HCT116 (cell line): ENCODE measurements around the gene DCBLD2. TPM values are rescaled to one million over a fixed set of nuclear protein-coding genes. Genes with fewer than 3 reads are reported as not detected.

Source experiments
- ATAC-seq: fragments of 200-7000 bp; cut with Tn5 transposase; 2 replicates; pipeline ENCODE4 v1.9.1; 2020; ENCODE audit warnings: mild to moderate bottlenecking, moderate library complexity
- BruUV-seq: library from RNA; stranded (reverse); fragments of 400-500 nt; replicated peaks from 2 replicates; lab custom pipeline; 2021; lab: Mats Ljungman, UMichigan
- CTCF ChIA-PET: fragments of 300-600 bp; sonication (Branson Sonifier 250); formaldehyde crosslinking; loops from one replicate; lab custom pipeline; 2021; ENCODE audit warnings: antibody characterized with exemption; lab: Charles Lee
- POLR2A ChIA-PET: fragments of 300-600, 350-600 bp; sonication (Branson Sonifier 250); formaldehyde crosslinking; loops from one replicate; lab custom pipeline; 2021; ENCODE audit warnings: antibody characterized with exemption; lab: Charles Lee
- RAD21 ChIA-PET, 2 experiments: fragments of 300-600 bp; sonication (Branson Sonifier 250); formaldehyde crosslinking; loops; one replicate each; lab custom pipeline; 2023; ENCODE audit warnings: low total read pairs in 2 of 2; ENCODE audit not compliant: uncharacterized antibody in 2 of 2, unreplicated experiment in 2 of 2, low non-redundant PET in 1 of 2; lab: Charles Lee
- DNase-seq: peaks from one replicate; pipeline ENCODE4 v3.0.0-alpha.2; 2010; ENCODE audit warnings: low read depth, low spot score
- H2AFZ ChIP-seq: fragments of 200-600 bp; shearing (Covaris generic), sonication (generic); 2 replicates; pipeline ENCODE4 v1.6.1; 2017; ENCODE audit warnings: low read depth, mixed run types, mixed read lengths, antibody characterized with exemption, low read length; ENCODE audit not compliant: poor library complexity, severe bottlenecking
- H3K27ac ChIP-seq: 2 replicates; pipeline ENCODE4 v1.5.1; 2012; ENCODE audit warnings: low read depth, low read length
- H3K27me3 ChIP-seq: fragments of 200-600 bp; sonication (generic); 2 replicates; pipeline ENCODE4 v1.6.1; 2016; ENCODE audit warnings: mixed run types, low read length, mixed read lengths; ENCODE audit not compliant: insufficient read depth
- H3K36me3 ChIP-seq, 2 experiments: fragments of 200-500 bp in 1 of 2; fragments of 200-600 bp in 1 of 2; sonication (Bioruptor generic) in 1 of 2; sonication (generic) in 1 of 2; 2 replicates each; pipeline versions ENCODE4 v1.5.1 to v1.6.1; 2014 to 2016; ENCODE audit warnings: low read length in 2 of 2, inconsistent platforms in 1 of 2, mixed read lengths in 1 of 2, mixed run types in 1 of 2; ENCODE audit not compliant: insufficient read depth in 2 of 2, control insufficient read depth in 1 of 2
- H3K4me1 ChIP-seq, 2 experiments: fragments of 200-600 bp in 1 of 2; sonication (generic) in 1 of 2; 2 replicates each; pipeline versions ENCODE4 v1.5.1 to v1.6.1; 2012 to 2017; ENCODE audit warnings: low read length in 2 of 2, inconsistent platforms in 1 of 2, mild to moderate bottlenecking in 1 of 2, mixed read lengths in 1 of 2, mixed run types in 1 of 2, moderate library complexity in 1 of 2; ENCODE audit not compliant: insufficient read depth in 2 of 2, control insufficient read depth in 1 of 2
- H3K4me2 ChIP-seq: fragments of 200-600 bp; sonication (generic); 2 replicates; pipeline ENCODE4 v1.6.1; 2017; ENCODE audit warnings: mixed run types, low read length, mixed read lengths
- H3K4me3 ChIP-seq, 2 experiments: fragments of 200-600 bp in 1 of 2; sonication (generic) in 1 of 2; replicated peaks in 1 of 2; 2 replicates each; pipeline ENCODE4 v1.5.1; 2011 to 2016; ENCODE audit warnings: low read length in 2 of 2, control low read depth in 1 of 2, low read depth in 1 of 2, mild to moderate bottlenecking in 1 of 2, mixed read lengths in 1 of 2, mixed run types in 1 of 2
- H3K79me2 ChIP-seq: fragments of 200-600 bp; sonication (generic); 2 replicates; pipeline ENCODE4 v1.6.1; 2017; ENCODE audit warnings: mild to moderate bottlenecking, mixed run types, low read length, moderate library complexity, mixed read lengths; ENCODE audit not compliant: insufficient read depth
- H3K9ac ChIP-seq: fragments of 200-600 bp; sonication (generic); 2 replicates; pipeline ENCODE4 v1.6.1; 2016; ENCODE audit warnings: low read length, mixed read lengths
- H3K9me2 ChIP-seq: fragments of 200-600 bp; sonication (generic), shearing (Covaris generic); 2 replicates; pipeline ENCODE4 v1.6.1; 2017; ENCODE audit warnings: mixed run types, mild to moderate bottlenecking, moderate library complexity; ENCODE audit not compliant: insufficient read depth
- H3K9me3 ChIP-seq, 2 experiments: fragments of 200-500 bp in 1 of 2; fragments of 200-600 bp in 1 of 2; sonication (Bioruptor generic) in 1 of 2; sonication (generic) in 1 of 2; 2 replicates each; pipeline ENCODE4 v1.6.1; 2014 to 2017; ENCODE audit warnings: low read length in 2 of 2, mixed read lengths in 2 of 2, inconsistent platforms in 1 of 2, low read depth in 1 of 2, mild to moderate bottlenecking in 1 of 2, mixed run types in 1 of 2, moderate library complexity in 1 of 2; ENCODE audit not compliant: control insufficient read depth in 1 of 2, insufficient read depth in 1 of 2
- H4K20me1 ChIP-seq: fragments of 200-600 bp; sonication (generic), shearing (Covaris generic); 2 replicates; pipeline ENCODE4 v1.6.1; 2017; ENCODE audit warnings: mixed run types, mild to moderate bottlenecking, moderate library complexity; ENCODE audit not compliant: insufficient read depth
- POLR2AphosphoS5 ChIP-seq: IDR thresholded peaks from 2 replicates; pipeline ENCODE4 v1.6.1; 2011; ENCODE audit warnings: mild to moderate bottlenecking, low read depth, low read length, moderate library complexity
- intact Hi-C: fragments of 100-400 bp; cut with micrococcal nuclease; formaldehyde crosslinking; loops from 2 replicates; pipeline ENCODE4 v1.10.0; 2022
- total RNA-seq: library from RNA; stranded (reverse); gene quantifications from one replicate; pipeline ENCODE4 v1.2.1, GENCODE V29; 2021; ENCODE audit not compliant: unreplicated experiment
- TF ChIP-seq, protein P1 (sequence below): IDR thresholded peaks from 2 replicates; pipeline ENCODE4 v1.6.1; 2012; ENCODE audit warnings: low read depth

Gene DCBLD2
- total RNA-seq, 1 experiment from 2014 or later: 532 TPM

DNA sequence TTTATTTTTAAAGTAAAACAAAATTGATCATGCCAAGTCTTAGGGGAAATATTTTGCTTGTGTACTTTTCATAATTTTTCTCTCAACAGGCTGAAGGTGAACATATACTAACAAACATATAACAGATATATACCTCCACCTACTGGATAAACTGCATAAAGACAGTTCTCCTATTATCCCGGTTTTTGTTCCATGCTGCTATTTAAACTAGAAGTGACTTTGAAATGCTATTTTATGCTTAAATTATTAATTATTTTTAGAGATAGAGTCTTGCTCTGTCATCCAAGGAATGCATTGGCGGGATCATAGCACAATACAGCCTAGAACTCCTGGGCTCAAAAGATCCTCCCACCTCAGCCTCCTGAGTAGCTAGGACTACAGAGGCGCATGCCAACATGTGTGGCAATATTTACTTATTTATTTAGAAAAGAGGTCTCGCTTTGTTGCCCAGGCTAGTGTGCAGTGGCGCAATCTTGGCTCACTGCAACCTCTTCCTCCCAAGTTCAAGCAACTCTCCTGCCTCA, 88.6 kb downstream of the DCBLD2 start (continued):
- 0 out of 2 replicates have a peak, but pooled peaks have one; percentile 21 for TF ChIP-seq POLR2AphosphoS5

DNA sequence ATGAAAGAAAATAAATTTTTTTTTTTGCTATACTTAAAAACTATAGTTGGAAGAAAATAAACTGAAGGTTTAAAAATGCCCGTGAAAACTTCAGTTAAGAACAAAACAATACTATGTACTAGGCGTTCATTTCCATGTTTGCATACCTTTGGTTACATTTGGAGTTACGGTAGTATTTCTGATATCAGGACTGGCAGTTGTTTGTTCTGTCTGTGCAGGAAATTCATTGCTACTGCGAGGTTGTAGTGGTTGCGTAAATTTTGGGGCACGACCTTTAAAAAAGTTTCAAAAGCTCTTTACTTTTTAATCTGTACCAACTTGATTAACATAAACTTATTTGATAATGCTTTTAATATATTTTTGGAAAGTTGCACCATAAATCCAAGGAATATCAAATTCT, 90.4 kb downstream of the DCBLD2 start:
- peaks cover 76% of the 10 kb centered on the region in 2 experiments for H3K36me3 ChIP-seq
- ChIA-PET POLR2A (no interaction called here), RAD21 (no interaction called here), CTCF (interaction anchor here (10.1 kb wide), 1 partner anchor 209 kb away, joined by 130 read pairs; no protein-coding TSS in a partner anchor)
- ATAC-seq (no peak), DNase-seq (no peak)
- no peak overlapping the region for H3K4me2 ChIP-seq
- no peaks in the 10 kb centered on the region for H3K9me3 ChIP-seq
- no TSS peak for BruUV-seq
- H3K9ac ChIP-seq: no peak overlapping the region
- H3K79me2 ChIP-seq: peaks cover 74% of the 10 kb centered on the region
- no peak overlapping the region for H3K4me3 ChIP-seq
- intact Hi-C loops: loop anchor here (10.0 kb wide), 2 partner anchors 364 to 486 kb away; no protein-coding TSS in a partner anchor
- no peak overlapping the region for H3K27ac ChIP-seq
- no peak overlapping the region for H2AFZ ChIP-seq
- H3K27me3 ChIP-seq: no peaks in the 10 kb centered on the region
- H3K9me2 ChIP-seq: no peaks in the 10 kb centered on the region
- TF ChIP-seq, protein P1, sequence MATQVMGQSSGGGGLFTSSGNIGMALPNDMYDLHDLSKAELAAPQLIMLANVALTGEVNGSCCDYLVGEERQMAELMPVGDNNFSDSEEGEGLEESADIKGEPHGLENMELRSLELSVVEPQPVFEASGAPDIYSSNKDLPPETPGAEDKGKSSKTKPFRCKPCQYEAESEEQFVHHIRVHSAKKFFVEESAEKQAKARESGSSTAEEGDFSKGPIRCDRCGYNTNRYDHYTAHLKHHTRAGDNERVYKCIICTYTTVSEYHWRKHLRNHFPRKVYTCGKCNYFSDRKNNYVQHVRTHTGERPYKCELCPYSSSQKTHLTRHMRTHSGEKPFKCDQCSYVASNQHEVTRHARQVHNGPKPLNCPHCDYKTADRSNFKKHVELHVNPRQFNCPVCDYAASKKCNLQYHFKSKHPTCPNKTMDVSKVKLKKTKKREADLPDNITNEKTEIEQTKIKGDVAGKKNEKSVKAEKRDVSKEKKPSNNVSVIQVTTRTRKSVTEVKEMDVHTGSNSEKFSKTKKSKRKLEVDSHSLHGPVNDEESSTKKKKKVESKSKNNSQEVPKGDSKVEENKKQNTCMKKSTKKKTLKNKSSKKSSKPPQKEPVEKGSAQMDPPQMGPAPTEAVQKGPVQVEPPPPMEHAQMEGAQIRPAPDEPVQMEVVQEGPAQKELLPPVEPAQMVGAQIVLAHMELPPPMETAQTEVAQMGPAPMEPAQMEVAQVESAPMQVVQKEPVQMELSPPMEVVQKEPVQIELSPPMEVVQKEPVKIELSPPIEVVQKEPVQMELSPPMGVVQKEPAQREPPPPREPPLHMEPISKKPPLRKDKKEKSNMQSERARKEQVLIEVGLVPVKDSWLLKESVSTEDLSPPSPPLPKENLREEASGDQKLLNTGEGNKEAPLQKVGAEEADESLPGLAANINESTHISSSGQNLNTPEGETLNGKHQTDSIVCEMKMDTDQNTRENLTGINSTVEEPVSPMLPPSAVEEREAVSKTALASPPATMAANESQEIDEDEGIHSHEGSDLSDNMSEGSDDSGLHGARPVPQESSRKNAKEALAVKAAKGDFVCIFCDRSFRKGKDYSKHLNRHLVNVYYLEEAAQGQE: no peak
- 0 out of 2 replicates have a peak, but pooled peaks have one; percentile 18 for TF ChIP-seq POLR2AphosphoS5
- peaks cover 0 to 12% of the 10 kb centered on the region in 2 experiments; a peak in 2 of 4 replicates for H3K4me1 ChIP-seq
- peaks cover 8% of the 10 kb centered on the region; the same call in 1 of the 2 replicates for H4K20me1 ChIP-seq
